ENCODE data around the gene BARX2.

BARX2 gene

GRCh38 chr11:129372609-129373488 lies 2.8 kb upstream of the BARX2 start:
- no peak overlapping the region for H3K4me3 ChIP-seq (replicated peaks; ENCODE audit: insufficient read depth, low read length)
- no peak overlapping the region for H3K27ac ChIP-seq (replicated peaks)
- DNase-seq (ENCODE audit: low read depth in 1 of 2, low spot score in 1 of 2): no peak
- no peak for TF ChIP-seq POLR2AphosphoS5 (IDR thresholded peaks at IDR 0.05; ENCODE audit: low read depth)
- TF ChIP-seq, protein P1, sequence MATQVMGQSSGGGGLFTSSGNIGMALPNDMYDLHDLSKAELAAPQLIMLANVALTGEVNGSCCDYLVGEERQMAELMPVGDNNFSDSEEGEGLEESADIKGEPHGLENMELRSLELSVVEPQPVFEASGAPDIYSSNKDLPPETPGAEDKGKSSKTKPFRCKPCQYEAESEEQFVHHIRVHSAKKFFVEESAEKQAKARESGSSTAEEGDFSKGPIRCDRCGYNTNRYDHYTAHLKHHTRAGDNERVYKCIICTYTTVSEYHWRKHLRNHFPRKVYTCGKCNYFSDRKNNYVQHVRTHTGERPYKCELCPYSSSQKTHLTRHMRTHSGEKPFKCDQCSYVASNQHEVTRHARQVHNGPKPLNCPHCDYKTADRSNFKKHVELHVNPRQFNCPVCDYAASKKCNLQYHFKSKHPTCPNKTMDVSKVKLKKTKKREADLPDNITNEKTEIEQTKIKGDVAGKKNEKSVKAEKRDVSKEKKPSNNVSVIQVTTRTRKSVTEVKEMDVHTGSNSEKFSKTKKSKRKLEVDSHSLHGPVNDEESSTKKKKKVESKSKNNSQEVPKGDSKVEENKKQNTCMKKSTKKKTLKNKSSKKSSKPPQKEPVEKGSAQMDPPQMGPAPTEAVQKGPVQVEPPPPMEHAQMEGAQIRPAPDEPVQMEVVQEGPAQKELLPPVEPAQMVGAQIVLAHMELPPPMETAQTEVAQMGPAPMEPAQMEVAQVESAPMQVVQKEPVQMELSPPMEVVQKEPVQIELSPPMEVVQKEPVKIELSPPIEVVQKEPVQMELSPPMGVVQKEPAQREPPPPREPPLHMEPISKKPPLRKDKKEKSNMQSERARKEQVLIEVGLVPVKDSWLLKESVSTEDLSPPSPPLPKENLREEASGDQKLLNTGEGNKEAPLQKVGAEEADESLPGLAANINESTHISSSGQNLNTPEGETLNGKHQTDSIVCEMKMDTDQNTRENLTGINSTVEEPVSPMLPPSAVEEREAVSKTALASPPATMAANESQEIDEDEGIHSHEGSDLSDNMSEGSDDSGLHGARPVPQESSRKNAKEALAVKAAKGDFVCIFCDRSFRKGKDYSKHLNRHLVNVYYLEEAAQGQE (IDR thresholded peaks at IDR 0.05; ENCODE audit: insufficient replicate concordance, low read depth): no peak
- TF ChIP-seq GABPA (IDR thresholded peaks at IDR 0.05; ENCODE audit: low read depth): no peak
- TF ChIP-seq SPI1 (IDR thresholded peaks at IDR 0.05; ENCODE audit: borderline replicate concordance, low read depth): no peak
- TF ChIP-seq, protein P2, sequence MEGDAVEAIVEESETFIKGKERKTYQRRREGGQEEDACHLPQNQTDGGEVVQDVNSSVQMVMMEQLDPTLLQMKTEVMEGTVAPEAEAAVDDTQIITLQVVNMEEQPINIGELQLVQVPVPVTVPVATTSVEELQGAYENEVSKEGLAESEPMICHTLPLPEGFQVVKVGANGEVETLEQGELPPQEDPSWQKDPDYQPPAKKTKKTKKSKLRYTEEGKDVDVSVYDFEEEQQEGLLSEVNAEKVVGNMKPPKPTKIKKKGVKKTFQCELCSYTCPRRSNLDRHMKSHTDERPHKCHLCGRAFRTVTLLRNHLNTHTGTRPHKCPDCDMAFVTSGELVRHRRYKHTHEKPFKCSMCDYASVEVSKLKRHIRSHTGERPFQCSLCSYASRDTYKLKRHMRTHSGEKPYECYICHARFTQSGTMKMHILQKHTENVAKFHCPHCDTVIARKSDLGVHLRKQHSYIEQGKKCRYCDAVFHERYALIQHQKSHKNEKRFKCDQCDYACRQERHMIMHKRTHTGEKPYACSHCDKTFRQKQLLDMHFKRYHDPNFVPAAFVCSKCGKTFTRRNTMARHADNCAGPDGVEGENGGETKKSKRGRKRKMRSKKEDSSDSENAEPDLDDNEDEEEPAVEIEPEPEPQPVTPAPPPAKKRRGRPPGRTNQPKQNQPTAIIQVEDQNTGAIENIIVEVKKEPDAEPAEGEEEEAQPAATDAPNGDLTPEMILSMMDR (IDR thresholded peaks at IDR 0.05; ENCODE audit: insufficient read depth, low read length): no peak
- peaks cover 80% of the 10 kb centered on the region for H3K27me3 ChIP-seq (ENCODE audit: insufficient read depth, poor library complexity, severe bottlenecking)

DNA sequence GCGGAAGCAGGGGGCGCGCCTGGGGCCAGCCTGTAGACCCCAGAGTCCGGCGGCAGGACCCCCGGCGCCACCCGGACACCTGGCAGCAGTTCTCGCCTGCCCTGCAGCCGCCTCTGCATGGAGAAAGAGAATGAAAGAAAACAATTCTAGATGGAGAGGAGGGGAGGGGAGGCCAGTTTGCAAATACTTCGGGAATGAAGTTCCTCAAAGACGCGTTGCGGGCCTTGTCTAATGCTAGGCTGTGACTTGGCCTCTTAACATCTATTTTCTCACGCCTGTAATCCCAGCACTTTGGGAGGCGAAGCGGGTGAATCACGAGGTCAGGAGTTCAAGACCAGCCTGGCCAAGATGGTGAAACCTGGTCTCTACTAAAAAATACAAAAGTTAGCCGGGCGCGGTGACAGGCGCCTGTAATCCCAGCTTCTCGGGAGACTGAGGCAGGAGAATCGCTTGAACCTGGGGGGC lies 2.1 kb upstream of the BARX2 start:
- H3K27ac ChIP-seq (replicated peaks): no peak overlapping the region
- H3K4me3 ChIP-seq (replicated peaks; ENCODE audit: insufficient read depth, low read length): no peak overlapping the region
- no peak for DNase-seq (ENCODE audit: low read depth in 1 of 2, low spot score in 1 of 2)
- TF ChIP-seq GABPA (IDR thresholded peaks at IDR 0.05; ENCODE audit: low read depth) (no peak), SPI1 (IDR thresholded peaks at IDR 0.05; ENCODE audit: borderline replicate concordance, low read depth) (no peak), POLR2AphosphoS5 (IDR thresholded peaks at IDR 0.05; ENCODE audit: low read depth) (no peak)
- TF ChIP-seq, protein P2 (IDR thresholded peaks at IDR 0.05; ENCODE audit: insufficient read depth, low read length): no peak
- TF ChIP-seq, protein P1 (IDR thresholded peaks at IDR 0.05; ENCODE audit: insufficient replicate concordance, low read depth): no peak
- H3K27me3 ChIP-seq (ENCODE audit: insufficient read depth, poor library complexity, severe bottlenecking): peaks cover 78% of the 10 kb centered on the region

DNA sequence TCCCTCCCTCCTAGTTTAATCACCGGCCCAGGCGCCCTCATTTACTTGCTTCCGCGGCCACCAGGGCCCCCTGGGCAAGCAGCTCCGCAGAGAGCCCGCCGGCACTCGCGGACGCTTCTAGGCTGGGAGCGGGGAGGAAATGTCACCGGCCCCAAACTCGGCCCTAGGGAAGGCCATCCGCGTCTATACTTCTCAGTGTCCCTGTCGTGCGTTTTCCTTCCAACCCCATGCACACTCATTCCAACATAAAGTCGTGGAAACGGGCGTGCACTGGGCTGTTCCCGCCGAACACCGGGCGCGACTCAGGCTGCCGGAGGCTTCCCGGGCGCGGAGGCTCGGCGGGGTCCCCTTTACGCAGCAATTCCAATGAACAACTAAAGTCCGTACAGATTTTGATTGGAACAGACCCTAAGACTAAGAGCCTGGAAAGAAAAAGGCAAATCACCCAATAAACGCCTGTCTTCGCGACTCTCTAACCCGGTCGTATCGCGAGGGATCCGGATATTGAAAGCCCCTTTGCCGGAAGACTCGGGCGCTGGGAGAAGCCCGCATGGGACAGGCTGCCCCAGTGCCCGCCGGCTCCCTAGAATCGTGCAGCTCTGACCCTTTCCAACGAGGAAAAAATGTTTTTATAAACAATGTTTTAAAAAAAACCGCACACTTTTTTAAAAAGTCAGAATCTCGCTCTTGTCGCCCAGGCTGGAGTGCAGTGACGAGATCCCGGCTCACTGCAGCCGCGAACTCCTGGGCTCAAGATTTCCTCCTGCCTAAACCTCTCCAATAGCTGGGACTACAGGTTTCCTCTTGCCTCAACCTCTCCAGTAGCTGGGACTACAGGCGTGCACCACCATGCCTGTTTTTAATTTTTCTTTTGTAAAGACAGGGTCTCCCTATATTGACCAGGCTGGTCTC lies 1.3 kb upstream of the BARX2 start:
- Histone ChIP-seq H3K27ac (replicated peaks) (no peak overlapping the region), H3K27me3 (ENCODE audit: insufficient read depth, poor library complexity, severe bottlenecking) (peaks cover 83% of the 10 kb centered on the region), H3K4me3 (replicated peaks; ENCODE audit: insufficient read depth, low read length) (no peak overlapping the region)
- TF ChIP-seq, protein P2 (IDR thresholded peaks at IDR 0.05; ENCODE audit: insufficient read depth, low read length): no peak
- TF ChIP-seq, protein P1 (IDR thresholded peaks at IDR 0.05; ENCODE audit: insufficient replicate concordance, low read depth): no peak
- no peak for TF ChIP-seq SPI1 (IDR thresholded peaks at IDR 0.05; ENCODE audit: borderline replicate concordance, low read depth)
- TF ChIP-seq GABPA (IDR thresholded peaks at IDR 0.05; ENCODE audit: low read depth): no peak
- no peak for TF ChIP-seq POLR2AphosphoS5 (IDR thresholded peaks at IDR 0.05; ENCODE audit: low read depth)
- no peak for DNase-seq (ENCODE audit: low read depth in 1 of 2, low spot score in 1 of 2)
